HG03439 (cell line): ENCODE measurements around the gene ZNF726.
"Not testable (repeated sequence)": the region's sequence is repeated elsewhere in the genome, so short reads cannot be mapped to it uniquely, and the experiment has no call there.

Source experiments
- ATAC-seq: cut with Tn5 transposase; IDR thresholded peaks from one replicate; pipeline ENCODE4 v1.9.1; 2021; ENCODE audit warnings: mild to moderate bottlenecking, moderate library complexity; ENCODE audit not compliant: unreplicated experiment

ZNF726 gene

GRCh38 chr19:23914402-23915286 is at the start of gene ZNF726:
Gene ZNF726, plus strand, starts transcription at chr19:23914886. Its CDS starts 109 bp downstream, at chr19:23914995.
- peak; percentile 89 for ATAC-seq

- no peak for ATAC-seq
These were observed 46.8 kb upstream of the ZNF726 start for GRCh38 chr19:23867895-23868294.

GRCh38 chr19:23868630-23869029 is 46.1 kb upstream of the ZNF726 start:
- no peak for ATAC-seq

- no peak for ATAC-seq
These were observed 42.3 kb upstream of the ZNF726 start for GRCh38 chr19:23872282-23872919.

- no peak for ATAC-seq
These were observed 38.4 kb upstream of the ZNF726 start for GRCh38 chr19:23876261-23876660.

- not testable (repeated sequence) for ATAC-seq
These were observed 37.9 kb upstream of the ZNF726 start for GRCh38 chr19:23876756-23877155.

- no peak for ATAC-seq
These were observed 32.2 kb upstream of the ZNF726 start for GRCh38 chr19:23882493-23882892.

GRCh38 chr19:23884363-23884762 is 30.3 kb upstream of the ZNF726 start:
- no peak for ATAC-seq

- ATAC-seq = no peak
These were observed 27.0 kb upstream of the ZNF726 start for GRCh38 chr19:23887642-23888041.

- not testable (repeated sequence) for ATAC-seq
These were observed 18.6 kb upstream of the ZNF726 start for GRCh38 chr19:23896096-23896495.

GRCh38 chr19:23896912-23897311 is 17.8 kb upstream of the ZNF726 start:
- ATAC-seq = no peak

GRCh38 chr19:23901360-23901759 is 13.3 kb upstream of the ZNF726 start:
- ATAC-seq = no peak

- ATAC-seq = no peak
These were observed 10.3 kb upstream of the ZNF726 start for GRCh38 chr19:23904406-23904805.

- ATAC-seq = no peak
These were observed 8.9 kb upstream of the ZNF726 start for GRCh38 chr19:23905771-23906170.

- ATAC-seq = no peak
These were observed 7.9 kb upstream of the ZNF726 start for GRCh38 chr19:23906835-23907234.

- ATAC-seq = no peak
These were observed 6.5 kb upstream of the ZNF726 start for GRCh38 chr19:23908165-23908564.

GRCh38 chr19:23909222-23909621 is 5.5 kb upstream of the ZNF726 start:
- ATAC-seq = no peak

GRCh38 chr19:23913931-23914330 is 755 bp upstream of the ZNF726 start:
- no peak for ATAC-seq

GRCh38 chr19:23916991-23917390 is 2.3 kb downstream of the ZNF726 start:
- no peak for ATAC-seq

GRCh38 chr19:23917856-23918255 is 3.2 kb downstream of the ZNF726 start:
- ATAC-seq = no peak

GRCh38 chr19:23925285-23925684 is 10.6 kb downstream of the ZNF726 start:
- ATAC-seq = no peak

GRCh38 chr19:23932878-23933277 is 18.2 kb downstream of the ZNF726 start:
- no peak for ATAC-seq
